GM23338 (cell line): Measurements from ENCODE around the gene ANKS1B. TPM values are rescaled to one million over a fixed set of nuclear protein-coding genes. Genes with fewer than 3 reads are reported as not detected.

Experiments
- ATAC-seq: fragments of 200-7000 bp; cut with Tn5 transposase; 3 replicates; pipeline ENCODE4 v1.9.1; 2020
- DNase-seq: peaks from one replicate; pipeline ENCODE4 v3.0.0-alpha.2; 2015; ENCODE audit warnings: low spot score
- H2AFZ ChIP-seq: fragments of 200-600 bp; sonication (generic); 2 replicates; pipeline ENCODE4 v1.8.0; 2016; ENCODE audit warnings: antibody characterized with exemption, mild to moderate bottlenecking, moderate library complexity
- H3F3A ChIP-seq: fragments of 200-600 bp; sonication (generic); replicated peaks from 2 replicates; pipeline ENCODE4 v1.8.0; 2017; ENCODE audit warnings: antibody characterized with exemption, mixed run types, low read depth
- H3K27ac ChIP-seq: fragments of 200-600 bp; sonication (generic); 2 replicates; pipeline ENCODE4 v1.6.1; 2016; ENCODE audit warnings: low read depth
- H3K27me3 ChIP-seq: fragments of 200-600 bp; sonication (generic); 2 replicates; pipeline ENCODE4 v1.8.0; 2016; ENCODE audit warnings: mild to moderate bottlenecking, mixed run types, moderate library complexity; ENCODE audit not compliant: insufficient read depth
- H3K36me3 ChIP-seq: fragments of 200-600 bp; sonication (generic); 2 replicates; pipeline ENCODE4 v1.8.0; 2016; ENCODE audit warnings: mild to moderate bottlenecking; ENCODE audit not compliant: insufficient read depth
- H3K4me1 ChIP-seq: fragments of 200-600 bp; sonication (generic); 2 replicates; pipeline ENCODE4 v1.8.0; 2016; ENCODE audit warnings: mild to moderate bottlenecking, moderate library complexity; ENCODE audit not compliant: insufficient read depth
- H3K4me2 ChIP-seq: fragments of 200-600 bp; sonication (generic); 2 replicates; pipeline ENCODE4 v1.7.1; 2017; ENCODE audit warnings: mixed run types
- H3K4me3 ChIP-seq: fragments of 200-600 bp; sonication (generic); 2 replicates; pipeline ENCODE4 v1.6.1; 2016; ENCODE audit warnings: mixed run types
- H3K79me2 ChIP-seq: fragments of 200-600 bp; sonication (generic); replicated peaks from 2 replicates; pipeline ENCODE4 v1.8.0; 2017; ENCODE audit warnings: mild to moderate bottlenecking; ENCODE audit not compliant: insufficient read depth
- H3K9me2 ChIP-seq: fragments of 200-600 bp; sonication (generic); 2 replicates; pipeline ENCODE4 v1.8.0; 2017; ENCODE audit not compliant: insufficient read depth
- H4K20me1 ChIP-seq: fragments of 200-600 bp; sonication (generic); replicated peaks from 2 replicates; pipeline ENCODE4 v1.8.0; 2017; ENCODE audit warnings: mild to moderate bottlenecking; ENCODE audit not compliant: insufficient read depth
- H3K27ac Mint-ChIP-seq: 2 replicates; pipeline ENCODE4 v1.8.0; 2020; ENCODE audit warnings: inconsistent platforms, mild to moderate bottlenecking, moderate library complexity, mixed read lengths
- H3K27me3 Mint-ChIP-seq: 3 replicates; pipeline ENCODE4 v1.8.0; 2022; ENCODE audit warnings: low read depth, mild to moderate bottlenecking, moderate library complexity, mixed read lengths, inconsistent platforms; ENCODE audit not compliant: insufficient read depth, poor library complexity
- H3K36me3 Mint-ChIP-seq: 3 replicates; pipeline ENCODE4 v1.8.0; 2021; ENCODE audit warnings: low read depth, mild to moderate bottlenecking, inconsistent platforms, moderate library complexity, mixed read lengths
- H3K4me1 Mint-ChIP-seq: 3 replicates; pipeline ENCODE4 v1.8.0; 2020; ENCODE audit warnings: mild to moderate bottlenecking, inconsistent platforms, mixed read lengths
- H3K4me3 Mint-ChIP-seq: 3 replicates; pipeline ENCODE4 v1.8.0; 2021; ENCODE audit warnings: moderate library complexity, mild to moderate bottlenecking, inconsistent platforms, mixed read lengths
- H3K9me3 Mint-ChIP-seq: 3 replicates; pipeline ENCODE4 v1.8.0; 2020; ENCODE audit warnings: moderate library complexity, mild to moderate bottlenecking, inconsistent platforms, mixed read lengths
- CREB1 ChIP-seq: fragments of 250-450 bp; sonication (Bioruptor Pico); IDR thresholded peaks from 2 replicates; pipeline ENCODE4 v1.5.0; 2020; ENCODE audit warnings: low read depth, mild to moderate bottlenecking, moderate library complexity
- EZH2 ChIP-seq: fragments of 200-600 bp; sonication (generic); IDR thresholded peaks from one replicate; pipeline ENCODE4 v1.8.0; 2017; ENCODE audit warnings: antibody characterized with exemption, mild to moderate bottlenecking, low read depth; ENCODE audit not compliant: unreplicated experiment
- EZH2phosphoT487 ChIP-seq: fragments of 200-600 bp; sonication (generic); IDR thresholded peaks from one replicate; pipeline ENCODE4 v1.8.1; 2018; ENCODE audit warnings: antibody characterized with exemption; ENCODE audit not compliant: unreplicated experiment
- NANOG ChIP-seq: IDR thresholded peaks from 2 replicates; pipeline ENCODE4 v1.6.1; 2016; ENCODE audit warnings: antibody characterized with exemption, borderline replicate concordance
- POLR2AphosphoS5 ChIP-seq: IDR thresholded peaks from 2 replicates; pipeline ENCODE4 v1.6.1; 2016; ENCODE audit warnings: antibody characterized with exemption, low read depth
- STAT1 ChIP-seq: IDR thresholded peaks from one replicate; pipeline ENCODE4 v1.6.1; 2016; ENCODE audit warnings: antibody characterized with exemption; ENCODE audit not compliant: unreplicated experiment
- ZNF114 ChIP-seq: fragments of 250-450 bp; sonication (Bioruptor Pico); IDR thresholded peaks from 2 replicates; pipeline ENCODE4 v1.5.0; 2020; ENCODE audit warnings: mild to moderate bottlenecking, moderate library complexity
- ZNF331 ChIP-seq: fragments of 250-450 bp; sonication (Bioruptor Pico); IDR thresholded peaks from 2 replicates; pipeline ENCODE4 v1.5.0; 2020; ENCODE audit warnings: low read depth, mild to moderate bottlenecking, moderate library complexity
- polyA plus RNA-seq: library from polyadenylated mRNA; unstranded; fragments of >200 nt; fragmentation: Nextera tagmentation; extraction: Ambion mirVana; gene quantifications from 2 replicates; pipeline ENCODE4 v1.2.1, GENCODE V29; 2016
- total RNA-seq: library from RNA; depleted of rRNA; stranded (reverse); fragments of >200 nt; shearing (Covaris generic); gene quantifications from 2 replicates; pipeline ENCODE4 v1.2.3, GENCODE V29; 2014
- TF ChIP-seq, protein P1 (sequence below): IDR thresholded peaks from one replicate; pipeline ENCODE4 v1.6.1; 2018; ENCODE audit warnings: antibody characterized with exemption; ENCODE audit not compliant: unreplicated experiment
- TF ChIP-seq, protein P2 (sequence below): fragments of 250-450 bp; sonication (Bioruptor Pico); IDR thresholded peaks from 2 replicates; pipeline ENCODE4 v1.5.0; 2020; ENCODE audit warnings: mild to moderate bottlenecking, moderate library complexity
- TF ChIP-seq, protein P3 (sequence below): IDR thresholded peaks from 2 replicates; pipeline ENCODE4 v1.6.1; 2016; ENCODE audit warnings: antibody characterized with exemption
- TF ChIP-seq, protein P4 (sequence below), 2 experiments: fragments of 200-600 bp in 1 of 2; sonication (generic) in 1 of 2; conservative IDR thresholded peaks; 2 replicates each; pipeline versions ENCODE4 v1.5.1 to v1.6.1; 2016 to 2017; ENCODE audit warnings: antibody characterized with exemption in 2 of 2, low read depth in 2 of 2, mild to moderate bottlenecking in 2 of 2, moderate library complexity in 1 of 2

ANKS1B gene
- total and polyA plus RNA-seq, 2 experiments from 2014 or later, result 4.3 to 5.8 TPM

- no peak for ATAC-seq
- Mint-ChIP-seq H3K27me3 (peaks cover 7% of the 10 kb centered on the region), H3K4me1 (peaks cover 24% of the 10 kb centered on the region), H3K9me3 (no peaks in the 10 kb centered on the region), H3K36me3 (no peaks in the 10 kb centered on the region), H3K4me3 (no peak overlapping the region), H3K27ac (no peak overlapping the region)
- TF ChIP-seq STAT1 (no peak), NANOG (no peak), EZH2 (no peak), ZNF331 (no peak), ZNF114 (CRISPR knock-in tag) (no peak), POLR2AphosphoS5 (no peak), EZH2phosphoT487 (no peak), CREB1 (CRISPR knock-in tag) (no peak)
- TF ChIP-seq, protein P1, sequence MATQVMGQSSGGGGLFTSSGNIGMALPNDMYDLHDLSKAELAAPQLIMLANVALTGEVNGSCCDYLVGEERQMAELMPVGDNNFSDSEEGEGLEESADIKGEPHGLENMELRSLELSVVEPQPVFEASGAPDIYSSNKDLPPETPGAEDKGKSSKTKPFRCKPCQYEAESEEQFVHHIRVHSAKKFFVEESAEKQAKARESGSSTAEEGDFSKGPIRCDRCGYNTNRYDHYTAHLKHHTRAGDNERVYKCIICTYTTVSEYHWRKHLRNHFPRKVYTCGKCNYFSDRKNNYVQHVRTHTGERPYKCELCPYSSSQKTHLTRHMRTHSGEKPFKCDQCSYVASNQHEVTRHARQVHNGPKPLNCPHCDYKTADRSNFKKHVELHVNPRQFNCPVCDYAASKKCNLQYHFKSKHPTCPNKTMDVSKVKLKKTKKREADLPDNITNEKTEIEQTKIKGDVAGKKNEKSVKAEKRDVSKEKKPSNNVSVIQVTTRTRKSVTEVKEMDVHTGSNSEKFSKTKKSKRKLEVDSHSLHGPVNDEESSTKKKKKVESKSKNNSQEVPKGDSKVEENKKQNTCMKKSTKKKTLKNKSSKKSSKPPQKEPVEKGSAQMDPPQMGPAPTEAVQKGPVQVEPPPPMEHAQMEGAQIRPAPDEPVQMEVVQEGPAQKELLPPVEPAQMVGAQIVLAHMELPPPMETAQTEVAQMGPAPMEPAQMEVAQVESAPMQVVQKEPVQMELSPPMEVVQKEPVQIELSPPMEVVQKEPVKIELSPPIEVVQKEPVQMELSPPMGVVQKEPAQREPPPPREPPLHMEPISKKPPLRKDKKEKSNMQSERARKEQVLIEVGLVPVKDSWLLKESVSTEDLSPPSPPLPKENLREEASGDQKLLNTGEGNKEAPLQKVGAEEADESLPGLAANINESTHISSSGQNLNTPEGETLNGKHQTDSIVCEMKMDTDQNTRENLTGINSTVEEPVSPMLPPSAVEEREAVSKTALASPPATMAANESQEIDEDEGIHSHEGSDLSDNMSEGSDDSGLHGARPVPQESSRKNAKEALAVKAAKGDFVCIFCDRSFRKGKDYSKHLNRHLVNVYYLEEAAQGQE, result no peak
- TF ChIP-seq, protein P2, sequence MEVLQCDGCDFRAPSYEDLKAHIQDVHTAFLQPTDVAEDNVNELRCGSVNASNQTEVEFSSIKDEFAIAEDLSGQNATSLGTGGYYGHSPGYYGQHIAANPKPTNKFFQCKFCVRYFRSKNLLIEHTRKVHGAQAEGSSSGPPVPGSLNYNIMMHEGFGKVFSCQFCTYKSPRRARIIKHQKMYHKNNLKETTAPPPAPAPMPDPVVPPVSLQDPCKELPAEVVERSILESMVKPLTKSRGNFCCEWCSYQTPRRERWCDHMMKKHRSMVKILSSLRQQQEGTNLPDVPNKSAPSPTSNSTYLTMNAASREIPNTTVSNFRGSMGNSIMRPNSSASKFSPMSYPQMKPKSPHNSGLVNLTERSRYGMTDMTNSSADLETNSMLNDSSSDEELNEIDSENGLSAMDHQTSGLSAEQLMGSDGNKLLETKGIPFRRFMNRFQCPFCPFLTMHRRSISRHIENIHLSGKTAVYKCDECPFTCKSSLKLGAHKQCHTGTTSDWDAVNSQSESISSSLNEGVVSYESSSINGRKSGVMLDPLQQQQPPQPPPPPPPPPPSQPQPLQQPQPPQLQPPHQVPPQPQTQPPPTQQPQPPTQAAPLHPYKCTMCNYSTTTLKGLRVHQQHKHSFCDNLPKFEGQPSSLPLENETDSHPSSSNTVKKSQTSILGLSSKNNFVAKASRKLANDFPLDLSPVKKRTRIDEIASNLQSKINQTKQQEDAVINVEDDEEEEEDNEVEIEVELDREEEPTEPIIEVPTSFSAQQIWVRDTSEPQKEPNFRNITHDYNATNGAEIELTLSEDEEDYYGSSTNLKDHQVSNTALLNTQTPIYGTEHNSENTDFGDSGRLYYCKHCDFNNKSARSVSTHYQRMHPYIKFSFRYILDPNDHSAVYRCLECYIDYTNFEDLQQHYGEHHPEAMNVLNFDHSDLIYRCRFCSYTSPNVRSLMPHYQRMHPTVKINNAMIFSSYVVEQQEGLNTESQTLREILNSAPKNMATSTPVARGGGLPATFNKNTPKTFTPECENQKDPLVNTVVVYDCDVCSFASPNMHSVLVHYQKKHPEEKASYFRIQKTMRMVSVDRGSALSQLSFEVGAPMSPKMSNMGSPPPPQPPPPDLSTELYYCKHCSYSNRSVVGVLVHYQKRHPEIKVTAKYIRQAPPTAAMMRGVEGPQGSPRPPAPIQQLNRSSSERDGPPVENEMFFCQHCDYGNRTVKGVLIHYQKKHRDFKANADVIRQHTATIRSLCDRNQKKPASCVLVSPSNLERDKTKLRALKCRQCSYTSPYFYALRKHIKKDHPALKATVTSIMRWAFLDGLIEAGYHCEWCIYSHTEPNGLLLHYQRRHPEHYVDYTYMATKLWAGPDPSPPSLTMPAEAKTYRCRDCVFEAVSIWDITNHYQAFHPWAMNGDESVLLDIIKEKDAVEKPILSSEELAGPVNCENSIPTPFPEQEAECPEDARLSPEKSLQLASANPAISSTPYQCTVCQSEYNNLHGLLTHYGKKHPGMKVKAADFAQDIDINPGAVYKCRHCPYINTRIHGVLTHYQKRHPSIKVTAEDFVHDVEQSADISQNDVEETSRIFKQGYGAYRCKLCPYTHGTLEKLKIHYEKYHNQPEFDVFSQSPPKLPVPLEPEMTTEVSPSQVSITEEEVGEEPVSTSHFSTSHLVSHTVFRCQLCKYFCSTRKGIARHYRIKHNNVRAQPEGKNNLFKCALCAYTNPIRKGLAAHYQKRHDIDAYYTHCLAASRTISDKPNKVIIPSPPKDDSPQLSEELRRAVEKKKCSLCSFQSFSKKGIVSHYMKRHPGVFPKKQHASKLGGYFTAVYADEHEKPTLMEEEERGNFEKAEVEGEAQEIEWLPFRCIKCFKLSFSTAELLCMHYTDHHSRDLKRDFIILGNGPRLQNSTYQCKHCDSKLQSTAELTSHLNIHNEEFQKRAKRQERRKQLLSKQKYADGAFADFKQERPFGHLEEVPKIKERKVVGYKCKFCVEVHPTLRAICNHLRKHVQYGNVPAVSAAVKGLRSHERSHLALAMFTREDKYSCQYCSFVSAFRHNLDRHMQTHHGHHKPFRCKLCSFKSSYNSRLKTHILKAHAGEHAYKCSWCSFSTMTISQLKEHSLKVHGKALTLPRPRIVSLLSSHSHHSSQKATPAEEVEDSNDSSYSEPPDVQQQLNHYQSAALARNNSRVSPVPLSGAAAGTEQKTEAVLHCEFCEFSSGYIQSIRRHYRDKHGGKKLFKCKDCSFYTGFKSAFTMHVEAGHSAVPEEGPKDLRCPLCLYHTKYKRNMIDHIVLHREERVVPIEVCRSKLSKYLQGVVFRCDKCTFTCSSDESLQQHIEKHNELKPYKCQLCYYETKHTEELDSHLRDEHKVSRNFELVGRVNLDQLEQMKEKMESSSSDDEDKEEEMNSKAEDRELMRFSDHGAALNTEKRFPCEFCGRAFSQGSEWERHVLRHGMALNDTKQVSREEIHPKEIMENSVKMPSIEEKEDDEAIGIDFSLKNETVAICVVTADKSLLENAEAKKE, result no peak
- TF ChIP-seq, protein P3, sequence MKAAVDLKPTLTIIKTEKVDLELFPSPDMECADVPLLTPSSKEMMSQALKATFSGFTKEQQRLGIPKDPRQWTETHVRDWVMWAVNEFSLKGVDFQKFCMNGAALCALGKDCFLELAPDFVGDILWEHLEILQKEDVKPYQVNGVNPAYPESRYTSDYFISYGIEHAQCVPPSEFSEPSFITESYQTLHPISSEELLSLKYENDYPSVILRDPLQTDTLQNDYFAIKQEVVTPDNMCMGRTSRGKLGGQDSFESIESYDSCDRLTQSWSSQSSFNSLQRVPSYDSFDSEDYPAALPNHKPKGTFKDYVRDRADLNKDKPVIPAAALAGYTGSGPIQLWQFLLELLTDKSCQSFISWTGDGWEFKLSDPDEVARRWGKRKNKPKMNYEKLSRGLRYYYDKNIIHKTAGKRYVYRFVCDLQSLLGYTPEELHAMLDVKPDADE, result no peak
- TF ChIP-seq, protein P4, sequence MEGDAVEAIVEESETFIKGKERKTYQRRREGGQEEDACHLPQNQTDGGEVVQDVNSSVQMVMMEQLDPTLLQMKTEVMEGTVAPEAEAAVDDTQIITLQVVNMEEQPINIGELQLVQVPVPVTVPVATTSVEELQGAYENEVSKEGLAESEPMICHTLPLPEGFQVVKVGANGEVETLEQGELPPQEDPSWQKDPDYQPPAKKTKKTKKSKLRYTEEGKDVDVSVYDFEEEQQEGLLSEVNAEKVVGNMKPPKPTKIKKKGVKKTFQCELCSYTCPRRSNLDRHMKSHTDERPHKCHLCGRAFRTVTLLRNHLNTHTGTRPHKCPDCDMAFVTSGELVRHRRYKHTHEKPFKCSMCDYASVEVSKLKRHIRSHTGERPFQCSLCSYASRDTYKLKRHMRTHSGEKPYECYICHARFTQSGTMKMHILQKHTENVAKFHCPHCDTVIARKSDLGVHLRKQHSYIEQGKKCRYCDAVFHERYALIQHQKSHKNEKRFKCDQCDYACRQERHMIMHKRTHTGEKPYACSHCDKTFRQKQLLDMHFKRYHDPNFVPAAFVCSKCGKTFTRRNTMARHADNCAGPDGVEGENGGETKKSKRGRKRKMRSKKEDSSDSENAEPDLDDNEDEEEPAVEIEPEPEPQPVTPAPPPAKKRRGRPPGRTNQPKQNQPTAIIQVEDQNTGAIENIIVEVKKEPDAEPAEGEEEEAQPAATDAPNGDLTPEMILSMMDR (conservative IDR thresholded peaks at IDR 0.05; ENCODE audit: low read depth in 2 of 2), result no peak
- H3K36me3 ChIP-seq, result no peaks in the 10 kb centered on the region
- no peak overlapping the region for H3K4me2 ChIP-seq
- no peak for DNase-seq
- H3K4me3 ChIP-seq, result no peak overlapping the region
- H3F3A ChIP-seq, result no peaks in the 10 kb centered on the region
- no peaks in the 10 kb centered on the region for H4K20me1 ChIP-seq
- no peaks in the 10 kb centered on the region for H3K79me2 ChIP-seq
- no peaks in the 10 kb centered on the region for H3K27me3 ChIP-seq
- no peak overlapping the region for H2AFZ ChIP-seq
- H3K4me1 ChIP-seq, result peaks cover 14% of the 10 kb centered on the region
- H3K27ac ChIP-seq, result no peak overlapping the region
- H3K9me2 ChIP-seq, result no peaks in the 10 kb centered on the region
Measured at GRCh38 chr12:98738539-98738938, 1246.2 kb downstream of the ANKS1B start.
